HG02840 (cell line): ENCODE results near the gene DHX8.
"Not testable (repeated sequence)": the region's sequence is repeated elsewhere in the genome, so short reads cannot be mapped to it uniquely, and the experiment has no call there.

Experiments
- ATAC-seq: cut with Tn5 transposase; IDR thresholded peaks from one replicate; pipeline ENCODE4 v1.9.1; 2021; ENCODE audit warnings: mild to moderate bottlenecking, moderate library complexity, moderate number of reproducible peaks; ENCODE audit not compliant: unreplicated experiment, low FRiP score

DHX8 gene

DNA sequence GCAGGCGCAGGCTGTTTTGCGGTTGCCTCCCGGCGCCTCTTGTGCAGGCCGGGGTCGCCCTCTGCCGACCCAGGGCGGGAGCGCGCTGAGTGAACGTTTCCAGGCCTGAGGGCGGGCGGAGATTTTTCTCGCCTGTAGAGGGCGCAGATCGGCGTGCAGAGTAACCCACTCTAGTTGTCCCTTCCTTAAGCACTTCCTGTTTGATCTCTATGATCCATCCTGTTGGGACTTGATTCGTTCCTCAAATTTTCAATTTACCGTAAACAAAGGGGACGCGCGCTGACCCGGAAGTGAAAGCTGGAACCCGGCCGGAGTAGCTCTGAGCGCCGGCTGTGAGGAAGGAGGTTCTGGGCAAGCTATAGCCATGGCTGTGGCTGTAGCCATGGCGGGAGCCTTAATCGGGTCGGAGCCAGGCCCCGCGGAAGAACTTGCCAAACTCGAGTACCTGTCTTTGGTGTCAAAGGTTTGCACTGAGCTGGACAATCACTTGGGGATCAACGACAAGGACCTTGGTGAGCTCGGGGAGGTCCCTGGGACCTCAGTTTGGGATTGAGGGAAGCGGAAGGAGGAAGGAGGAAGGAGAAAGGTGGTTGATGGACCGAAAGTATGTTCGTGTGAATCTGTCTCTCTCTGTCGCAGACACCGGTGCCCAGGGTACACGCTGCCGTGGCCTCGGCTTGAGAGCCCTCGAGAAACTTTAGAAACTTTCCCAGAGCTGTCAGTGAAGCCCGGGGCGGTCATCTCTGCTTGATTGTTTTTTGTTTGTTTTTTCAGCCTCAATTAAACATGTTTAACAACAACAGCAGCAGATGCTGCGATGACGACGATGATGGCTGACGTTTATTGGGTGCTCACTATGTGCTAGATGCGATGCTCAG is at the start of gene DHX8:
Gene DHX8 (plus strand): TSS at position 302 of the 878 bp plus-strand sequence. CDS start 63 bp downstream, at position 365.
- peak; percentile 97 for ATAC-seq

DNA sequence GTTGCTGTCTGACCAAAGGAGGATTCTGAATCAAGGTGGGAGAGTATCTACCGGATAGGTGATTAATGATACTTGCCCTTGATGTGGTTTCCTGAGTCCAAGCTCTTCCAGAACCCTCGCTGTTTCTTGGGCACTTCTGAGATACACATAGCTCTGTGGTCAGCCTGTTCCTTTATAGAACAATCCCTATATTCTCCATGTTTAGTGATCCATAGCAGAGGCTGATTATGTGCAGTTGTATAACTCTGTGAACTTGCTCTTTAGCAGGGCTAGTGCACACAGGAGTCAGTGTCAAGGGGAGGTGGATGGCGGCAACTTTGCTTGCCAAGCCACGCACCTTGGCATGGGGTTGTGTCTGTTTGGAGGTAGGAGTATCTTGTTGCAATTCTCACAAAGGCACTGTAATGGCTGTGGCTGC is 48.9 kb upstream of the DHX8 start:
- no peak for ATAC-seq

DNA sequence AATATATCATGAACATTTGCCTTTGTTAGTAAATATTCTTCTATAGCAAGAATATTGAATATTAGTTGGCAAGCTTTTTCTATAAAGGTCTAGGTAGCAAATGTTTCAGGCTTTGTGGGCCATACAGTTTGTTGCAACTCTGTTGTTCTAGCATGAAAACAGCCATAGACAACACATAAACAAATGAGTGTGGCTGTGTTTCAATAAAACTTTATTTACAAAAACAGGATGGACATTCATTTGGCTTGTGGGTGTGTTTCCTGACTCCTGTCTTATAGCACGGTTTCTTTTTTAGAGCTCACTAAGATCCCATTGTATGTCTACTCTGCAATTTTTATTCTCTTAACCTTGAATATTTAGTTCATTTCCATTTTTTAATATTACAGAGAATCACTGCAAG is 46.0 kb upstream of the DHX8 start:
- ATAC-seq, result no peak

DNA sequence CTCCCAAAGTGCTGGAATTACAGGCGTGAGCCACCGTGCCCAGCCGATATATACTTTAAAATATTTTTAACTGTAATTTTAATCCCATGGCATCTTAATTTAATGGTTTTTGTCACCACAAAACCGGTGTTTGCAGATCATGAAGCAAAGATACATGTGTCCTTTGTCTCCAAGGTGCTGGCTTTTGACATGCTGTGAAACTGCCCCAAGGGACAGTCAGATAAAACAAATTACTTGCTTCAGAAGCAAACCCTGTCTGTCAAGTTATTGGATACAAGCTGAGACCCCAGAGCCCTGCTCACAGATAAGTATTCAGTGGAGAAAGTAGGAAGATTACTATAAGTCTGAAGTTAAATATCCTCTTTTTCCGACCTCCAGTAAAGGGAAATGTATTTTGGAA is 45.1 kb upstream of the DHX8 start:
- ATAC-seq, result no peak

DNA sequence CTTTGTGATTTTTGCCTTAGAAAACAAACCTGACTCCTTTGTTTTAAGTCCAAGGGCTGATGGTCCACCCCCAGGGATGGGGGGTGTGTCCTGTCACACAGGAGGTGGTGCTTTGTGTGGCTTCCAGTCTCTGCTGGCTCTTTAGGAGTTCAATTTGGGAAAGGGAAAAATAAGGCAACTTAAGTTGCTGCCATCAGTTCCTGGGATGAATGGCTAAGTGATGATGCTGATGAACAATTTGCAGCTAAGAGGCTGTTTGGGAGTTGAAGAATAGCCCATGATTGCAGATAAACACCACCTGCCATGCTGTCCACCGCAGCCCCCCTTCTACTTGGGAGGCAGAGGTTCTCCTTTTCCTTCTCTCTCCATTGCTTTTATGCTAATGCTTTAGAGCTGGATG is 44.7 kb upstream of the DHX8 start:
- ATAC-seq, result no peak

DNA sequence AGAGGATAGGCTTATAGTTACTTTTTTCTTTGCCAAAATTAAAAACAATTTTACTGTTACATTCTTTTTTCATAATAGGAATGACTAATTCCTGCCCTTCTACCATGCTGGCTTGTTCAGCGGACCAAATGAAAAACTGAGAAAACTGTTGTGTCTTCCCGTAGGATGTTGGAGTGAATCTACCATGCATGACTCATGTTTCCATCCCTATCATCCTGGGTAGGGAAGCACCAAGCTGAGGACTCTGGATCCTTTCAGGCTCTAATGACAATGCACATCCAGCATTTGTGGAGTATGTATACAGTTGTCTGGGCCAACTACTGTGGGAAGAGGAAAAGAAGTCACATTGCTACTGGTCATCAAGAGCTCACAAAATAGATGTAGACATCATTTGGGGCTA is 41.1 kb upstream of the DHX8 start:
- no peak for ATAC-seq

DNA sequence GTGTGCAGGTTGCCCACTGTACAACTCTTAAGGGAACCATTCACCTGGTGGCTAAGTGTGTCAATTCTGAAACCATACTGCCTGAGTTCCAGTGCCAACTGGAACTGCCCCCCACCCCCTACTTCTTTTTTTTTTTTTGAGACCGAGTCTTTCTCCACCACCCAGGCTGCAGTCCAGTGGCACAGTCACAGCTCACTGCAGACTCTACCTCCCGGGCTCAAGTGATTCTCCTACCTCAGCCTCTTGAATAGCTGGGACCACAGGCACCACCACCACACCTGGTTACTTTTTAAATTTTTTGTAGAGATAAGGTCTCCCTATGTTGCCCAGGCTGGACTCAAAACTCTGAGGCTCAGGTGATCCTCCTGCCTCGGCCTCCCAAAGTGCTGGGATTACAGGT is 40.4 kb upstream of the DHX8 start:
- no peak for ATAC-seq

DNA sequence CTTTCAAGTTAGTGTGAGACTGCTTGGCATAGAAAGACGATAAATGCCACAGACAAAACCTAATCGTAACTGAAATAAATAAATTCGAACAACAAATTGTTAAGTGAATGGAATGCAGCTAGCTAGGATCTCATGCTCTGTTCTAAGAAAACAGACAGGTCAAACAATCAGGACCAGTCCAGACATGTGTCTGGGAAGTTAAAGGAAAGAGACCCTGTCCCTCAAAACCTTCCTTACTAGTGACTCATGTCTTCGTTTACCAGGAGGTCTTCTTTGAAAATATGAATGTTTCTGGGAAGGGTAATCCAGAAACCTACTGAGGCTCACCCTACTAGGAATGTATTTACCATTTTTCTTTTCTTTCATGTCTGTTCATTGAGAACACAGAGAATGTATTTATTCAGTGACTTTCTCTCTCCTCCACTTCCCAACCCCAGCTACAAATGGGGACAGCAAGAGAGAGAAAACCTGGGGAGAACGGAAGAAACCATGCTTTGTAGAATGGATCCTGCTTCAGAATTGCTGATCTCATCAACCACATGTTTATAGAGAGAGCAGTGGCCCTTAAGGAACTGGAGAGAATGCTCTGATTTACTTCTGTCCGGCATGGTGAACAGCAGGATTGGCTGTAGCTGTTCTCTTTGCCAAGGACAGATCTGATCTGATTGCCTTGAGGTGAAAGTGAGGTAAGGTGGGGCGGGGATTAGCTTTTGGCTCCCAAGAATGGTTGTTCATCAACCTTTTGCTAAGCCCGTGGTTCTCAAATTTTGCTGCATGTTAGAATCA is 39.4 kb upstream of the DHX8 start:
- ATAC-seq, result no peak

DNA sequence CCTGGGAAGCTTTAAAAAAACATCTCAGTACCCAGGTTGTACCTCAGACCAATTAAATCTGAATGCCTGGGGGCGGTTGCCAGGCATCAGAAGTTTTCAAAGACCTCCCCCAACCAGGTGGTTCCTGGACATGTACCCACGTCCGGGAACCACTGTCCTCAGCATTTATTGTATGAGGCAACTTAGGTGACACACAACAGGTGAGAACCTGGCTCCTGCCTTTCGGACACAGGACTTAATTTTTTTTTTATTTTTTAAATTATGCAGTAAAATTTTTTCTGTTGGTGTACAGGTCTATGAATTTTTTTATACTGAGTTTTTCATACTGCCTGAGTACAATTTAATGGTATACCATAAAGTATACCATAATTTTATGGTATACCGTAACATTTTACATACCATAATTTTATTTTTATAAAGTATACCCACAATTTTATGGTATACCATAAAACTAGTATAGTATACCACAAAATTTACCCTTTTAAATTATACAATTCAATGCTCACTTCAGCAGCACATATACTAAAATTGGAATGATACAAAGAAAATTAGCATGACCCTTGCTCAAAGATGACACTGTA is 38.7 kb upstream of the DHX8 start:
- no peak for ATAC-seq

DNA sequence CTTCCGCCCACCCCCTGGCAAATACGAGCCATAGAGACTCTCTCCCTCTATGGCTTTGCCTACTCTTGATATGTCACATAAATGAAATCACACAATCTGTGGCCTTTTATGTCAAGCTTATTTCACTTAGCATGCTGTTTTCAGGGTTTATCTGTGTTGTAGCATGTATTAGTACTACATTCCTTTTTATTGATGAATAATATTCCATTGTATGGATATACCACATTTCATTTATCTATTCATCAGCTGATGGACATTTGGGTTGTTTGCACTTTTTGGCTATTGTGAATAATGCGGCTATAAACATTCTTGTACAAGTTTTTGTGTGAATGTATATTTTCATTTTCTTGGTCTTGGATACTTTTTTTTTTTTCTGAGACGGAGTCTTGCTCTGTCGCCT is 37.0 kb upstream of the DHX8 start:
- no peak for ATAC-seq

DNA sequence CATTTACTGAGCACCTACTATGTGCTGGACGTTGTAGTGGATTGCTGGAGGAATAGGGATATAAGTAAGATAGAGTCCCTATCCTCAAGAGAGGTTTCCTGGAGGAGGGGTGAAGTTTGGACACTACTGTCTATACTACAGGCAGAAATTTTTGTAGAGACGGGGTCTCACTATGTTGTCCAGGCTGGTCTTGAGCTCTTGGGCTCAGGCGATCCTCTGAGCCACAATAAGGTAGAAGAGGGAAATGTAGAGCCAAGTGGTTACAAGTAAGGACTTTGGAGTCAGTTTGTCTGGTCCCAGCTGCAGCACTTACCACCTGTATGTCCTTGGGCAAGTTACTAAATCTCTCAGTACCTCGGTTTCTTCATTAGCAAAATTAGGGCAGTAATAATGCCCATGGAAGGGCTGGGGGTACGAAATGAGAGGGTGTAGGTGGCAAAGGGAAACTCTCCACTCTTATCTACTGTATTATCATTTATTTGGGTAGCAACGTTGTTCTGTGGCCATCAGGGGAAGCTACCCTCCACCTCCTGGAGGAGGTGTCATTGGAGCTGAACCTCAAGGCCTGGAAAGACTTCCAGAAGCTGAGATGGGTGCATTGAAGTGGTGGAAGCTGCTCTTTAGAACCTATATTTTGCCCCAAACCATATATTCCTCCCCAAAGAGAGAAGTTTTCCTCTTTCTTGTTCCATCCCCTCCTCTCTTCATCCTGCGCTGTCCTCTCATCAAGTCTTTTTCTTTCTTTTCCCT is 34.9 kb upstream of the DHX8 start:
- no peak for ATAC-seq

DNA sequence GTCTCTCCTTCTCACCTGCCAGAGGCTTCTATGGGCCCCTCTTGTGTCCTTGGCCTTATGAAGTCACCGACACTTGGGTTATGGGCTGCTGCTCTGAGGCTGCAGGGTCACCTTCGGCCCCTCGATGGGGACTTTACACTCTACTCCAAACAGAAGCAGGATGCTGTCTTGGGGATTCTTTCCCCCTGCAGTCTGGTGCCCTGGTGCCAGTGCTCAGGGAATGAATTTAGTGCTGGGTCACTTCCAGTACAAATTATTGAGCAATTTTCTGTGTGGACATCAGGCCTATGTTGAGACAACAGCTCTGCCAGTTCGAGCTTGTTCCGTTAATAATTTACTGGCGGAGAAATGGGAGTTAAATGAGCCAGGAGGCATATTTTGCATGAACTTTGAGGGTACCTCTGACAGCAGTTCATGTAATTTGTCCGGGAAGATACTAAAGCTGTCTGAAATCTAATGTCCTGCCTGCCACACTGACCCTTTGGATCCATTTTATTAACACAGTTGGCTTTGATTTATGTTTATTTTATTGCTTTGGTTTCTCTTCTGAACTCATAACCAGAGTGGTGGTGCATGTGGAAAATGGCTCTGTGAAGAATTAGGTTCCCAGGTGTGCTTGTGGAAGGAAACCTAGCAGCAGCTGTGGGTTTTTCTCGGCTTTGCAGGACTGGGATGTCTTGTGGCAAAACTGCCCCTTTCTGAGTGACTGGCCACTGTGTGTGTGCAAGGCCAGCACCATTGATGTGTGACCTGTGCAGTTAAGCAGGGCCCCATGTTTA is 34.1 kb upstream of the DHX8 start:
- ATAC-seq, result no peak

DNA sequence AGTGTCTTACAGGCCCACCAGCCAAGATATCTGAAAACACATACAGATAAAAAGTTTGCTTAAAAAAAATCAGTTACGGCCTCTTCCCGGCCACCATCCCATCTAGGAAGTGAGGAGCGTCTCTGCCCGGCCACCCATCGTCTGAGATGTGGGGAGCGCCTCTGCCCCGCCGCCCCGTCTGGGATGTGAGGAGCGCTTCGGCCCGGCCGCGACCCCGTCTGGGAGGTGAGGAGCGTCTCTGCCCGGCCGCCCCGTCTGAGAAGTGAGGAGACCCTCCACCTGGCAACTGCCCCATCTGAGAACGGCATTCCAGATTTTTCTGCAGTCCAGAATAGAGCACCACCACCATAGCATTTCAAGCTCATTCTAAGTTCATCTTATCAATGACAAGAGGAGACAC is 33.0 kb upstream of the DHX8 start:
- not testable (repeated sequence) for ATAC-seq

DNA sequence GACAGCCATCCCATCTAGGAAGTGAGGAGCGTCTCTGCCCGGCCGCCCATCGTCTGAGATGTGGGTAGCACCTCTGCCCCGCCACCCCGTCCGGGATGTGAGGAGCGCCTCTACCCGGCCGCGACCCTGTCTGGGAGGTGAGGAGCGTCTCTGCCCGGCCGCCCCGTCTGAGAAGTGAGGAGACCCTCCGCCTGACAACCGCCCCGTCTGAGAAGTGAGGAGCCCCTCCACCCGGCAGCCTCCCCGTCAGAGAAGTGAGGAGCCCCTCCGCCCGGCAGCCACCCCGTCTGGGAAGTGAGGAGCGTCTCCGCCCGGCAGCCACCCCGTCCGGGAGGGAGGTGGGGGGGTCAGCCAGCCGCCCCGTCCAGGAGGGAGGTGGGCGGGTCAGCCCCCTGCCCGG is 32.0 kb upstream of the DHX8 start:
- not testable (repeated sequence) for ATAC-seq

DNA sequence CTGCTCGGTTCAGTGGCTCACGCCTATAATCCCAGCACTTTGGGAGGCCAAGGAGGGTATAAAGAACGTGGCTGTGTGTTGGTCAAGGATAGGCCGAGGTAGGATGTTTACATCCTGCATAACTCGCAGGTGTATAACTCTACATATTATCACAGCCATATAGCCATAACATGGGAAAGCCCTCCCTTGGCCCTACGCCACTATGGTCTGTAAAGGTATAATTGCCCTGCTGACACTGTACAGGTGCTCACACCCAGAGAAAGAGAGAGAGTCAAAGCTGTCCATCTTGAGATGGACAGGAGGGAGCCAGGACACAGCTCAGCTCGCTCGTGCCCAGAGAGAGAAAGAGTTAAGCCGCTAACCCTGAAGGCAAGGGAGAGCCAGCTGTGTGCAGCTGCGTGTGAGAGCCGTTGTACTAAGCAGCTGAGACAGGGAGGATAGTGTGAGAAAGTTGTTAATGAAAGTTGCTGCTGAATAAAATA is 30.4 kb upstream of the DHX8 start:
- ATAC-seq, result no peak

DNA sequence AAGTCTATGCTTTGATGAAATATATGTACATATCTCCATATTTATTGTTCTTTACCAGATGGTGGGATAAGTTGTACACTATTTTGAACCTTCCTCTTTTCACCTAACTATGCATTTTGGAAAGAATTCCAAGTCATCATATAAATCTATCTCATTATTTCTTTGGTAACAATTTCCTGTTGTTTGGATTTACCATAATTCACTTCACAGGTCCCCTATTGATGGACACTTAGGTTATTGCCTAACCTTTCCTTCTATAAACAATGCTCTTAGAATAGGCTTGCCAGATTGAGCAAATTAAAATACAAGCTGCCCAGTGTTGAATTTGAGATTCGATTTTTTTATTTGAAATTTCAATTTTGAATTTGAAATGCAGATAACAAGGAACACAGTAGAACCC is 28.9 kb upstream of the DHX8 start:
- ATAC-seq, result no peak

DNA sequence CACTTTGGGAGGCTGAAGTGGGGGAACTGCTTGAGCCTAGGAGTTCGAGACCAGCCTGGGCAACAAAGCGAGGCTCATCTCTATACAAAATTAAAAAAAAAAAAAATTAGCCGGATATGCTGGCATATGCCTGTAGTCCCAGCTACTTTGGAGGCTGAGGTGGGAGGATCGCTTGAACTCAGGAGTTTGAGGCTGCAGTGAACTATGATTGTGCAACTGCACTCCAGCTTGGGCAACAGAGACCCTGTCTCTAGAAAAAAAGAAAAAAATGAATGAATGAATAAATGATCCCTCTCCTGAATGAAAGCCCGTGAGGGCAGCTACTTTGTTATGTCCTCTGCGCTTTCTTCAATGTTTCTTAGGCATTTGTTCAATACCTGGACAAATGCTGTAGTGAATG is 27.7 kb upstream of the DHX8 start:
- ATAC-seq, result no peak

DNA sequence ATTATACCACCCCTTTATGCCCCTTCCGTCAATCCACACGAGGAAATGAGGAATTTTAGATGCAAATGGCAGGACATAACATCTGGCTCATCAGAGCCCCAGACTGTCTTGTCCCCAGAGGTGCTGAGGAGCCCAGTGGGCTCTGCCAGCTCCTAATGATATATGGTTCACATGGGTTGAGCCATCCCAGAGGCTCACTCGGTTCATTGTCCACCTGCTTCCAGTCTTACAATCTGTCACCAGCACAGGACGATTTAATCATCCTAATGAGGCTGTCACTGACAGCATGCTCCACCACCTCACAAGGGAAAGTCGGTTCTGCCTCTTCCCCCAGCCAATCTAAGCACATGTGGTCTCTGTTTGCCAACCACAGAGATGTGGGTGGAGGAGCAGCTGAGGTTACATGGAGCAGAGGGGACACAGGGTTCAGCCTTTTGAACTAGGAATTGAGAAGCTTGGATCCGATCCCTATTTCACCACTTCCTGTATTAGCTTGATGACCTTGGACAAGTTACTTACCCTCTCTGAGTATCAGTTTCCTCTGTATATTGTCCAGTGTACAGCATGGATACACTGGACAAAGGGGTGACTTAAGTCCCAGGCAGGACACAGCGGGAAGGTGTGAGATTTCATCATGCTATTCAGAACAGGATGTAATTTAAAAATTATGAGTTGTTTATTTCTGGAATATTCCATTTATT is 27.0 kb upstream of the DHX8 start:
- ATAC-seq, result no peak

DNA sequence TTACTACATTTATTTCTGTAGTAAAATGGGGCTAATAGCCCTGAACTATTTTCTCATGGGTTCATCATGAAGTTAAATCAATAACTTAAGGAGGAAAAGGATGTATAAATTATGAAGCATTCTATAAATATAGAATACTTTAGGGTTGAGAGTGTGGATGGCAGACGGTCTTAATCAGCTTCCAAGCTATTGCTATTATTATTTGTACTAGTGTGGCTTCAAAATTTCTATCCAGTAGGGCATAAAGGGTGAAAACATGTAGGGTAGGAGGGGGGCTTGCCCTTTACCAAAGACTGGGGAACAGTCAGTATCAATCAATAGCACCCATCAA is 26.4 kb upstream of the DHX8 start:
- ATAC-seq, result no peak
